Measurements from ENCODE around the gene TMEM135. TPM values are rescaled to one million over a fixed set of nuclear protein-coding genes. Genes with fewer than 3 reads are reported as not detected.
"Not testable (repeated sequence)": the region's sequence is repeated elsewhere in the genome, so short reads cannot be mapped to it uniquely, and the experiment has no call there.

TMEM135 gene
- total RNA-seq, 1 experiment from 2014 or later: 70.3 TPM

DNA sequence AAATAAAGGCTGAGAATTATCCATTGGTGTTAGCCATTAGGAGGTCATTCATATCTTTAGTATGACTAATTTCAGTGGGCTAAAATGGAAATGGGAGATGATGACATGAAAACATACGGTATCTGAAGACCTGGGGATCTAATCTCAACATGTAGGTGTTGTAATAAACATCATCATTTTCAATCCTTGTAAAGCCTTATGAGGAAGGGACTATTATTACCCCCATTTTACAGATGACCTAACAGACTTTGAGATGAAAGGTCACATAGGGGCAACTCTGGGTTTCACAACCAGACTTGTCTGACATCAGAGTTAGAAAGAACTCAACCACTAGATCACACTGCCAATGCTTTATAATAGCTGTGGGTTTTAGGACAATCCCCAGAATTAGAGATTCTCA is 34.8 kb upstream of the TMEM135 start:
- TF ChIP-seq, protein P1, sequence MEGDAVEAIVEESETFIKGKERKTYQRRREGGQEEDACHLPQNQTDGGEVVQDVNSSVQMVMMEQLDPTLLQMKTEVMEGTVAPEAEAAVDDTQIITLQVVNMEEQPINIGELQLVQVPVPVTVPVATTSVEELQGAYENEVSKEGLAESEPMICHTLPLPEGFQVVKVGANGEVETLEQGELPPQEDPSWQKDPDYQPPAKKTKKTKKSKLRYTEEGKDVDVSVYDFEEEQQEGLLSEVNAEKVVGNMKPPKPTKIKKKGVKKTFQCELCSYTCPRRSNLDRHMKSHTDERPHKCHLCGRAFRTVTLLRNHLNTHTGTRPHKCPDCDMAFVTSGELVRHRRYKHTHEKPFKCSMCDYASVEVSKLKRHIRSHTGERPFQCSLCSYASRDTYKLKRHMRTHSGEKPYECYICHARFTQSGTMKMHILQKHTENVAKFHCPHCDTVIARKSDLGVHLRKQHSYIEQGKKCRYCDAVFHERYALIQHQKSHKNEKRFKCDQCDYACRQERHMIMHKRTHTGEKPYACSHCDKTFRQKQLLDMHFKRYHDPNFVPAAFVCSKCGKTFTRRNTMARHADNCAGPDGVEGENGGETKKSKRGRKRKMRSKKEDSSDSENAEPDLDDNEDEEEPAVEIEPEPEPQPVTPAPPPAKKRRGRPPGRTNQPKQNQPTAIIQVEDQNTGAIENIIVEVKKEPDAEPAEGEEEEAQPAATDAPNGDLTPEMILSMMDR (conservative IDR thresholded peaks at IDR 0.05; ENCODE audit: low read depth, low read length): no peak
- no peak for TF ChIP-seq EZH2 (IDR thresholded peaks at IDR 0.05; ENCODE audit: borderline replicate concordance, low read depth, low read length, poor library complexity, severe bottlenecking)
- H3K9me3 ChIP-seq (ENCODE audit: low read depth, low read length, poor library complexity, severe bottlenecking): no peaks in the 10 kb centered on the region
- H3K4me1 ChIP-seq (ENCODE audit: insufficient read depth, low read length, poor library complexity, severe bottlenecking): peaks cover 15% of the 10 kb centered on the region
- no peak for DNase-seq (ENCODE audit: low spot score)
- H3K27me3 ChIP-seq (replicated peaks; ENCODE audit: insufficient read depth, low read depth, low read length, poor library complexity): no peaks in the 10 kb centered on the region
- intact Hi-C loops (cut with micrococcal nuclease; ENCODE audit: unreplicated experiment): no loop called here
- CTCF ChIA-PET: no interaction called here
- H3K27ac ChIP-seq (ENCODE audit: low read depth, low read length, poor library complexity, severe bottlenecking): no peak overlapping the region
- no peaks in the 10 kb centered on the region for H3K36me3 ChIP-seq (ENCODE audit: insufficient read depth, low read length, poor library complexity, severe bottlenecking)
- no peak overlapping the region for H3K4me3 ChIP-seq (ENCODE audit: low read depth, low read length, poor library complexity, severe bottlenecking)
- POLR2A ChIA-PET (ENCODE audit: low non-redundant PET): no interaction called here
- no TSS peak for BruUV-seq (replicated peaks)

DNA sequence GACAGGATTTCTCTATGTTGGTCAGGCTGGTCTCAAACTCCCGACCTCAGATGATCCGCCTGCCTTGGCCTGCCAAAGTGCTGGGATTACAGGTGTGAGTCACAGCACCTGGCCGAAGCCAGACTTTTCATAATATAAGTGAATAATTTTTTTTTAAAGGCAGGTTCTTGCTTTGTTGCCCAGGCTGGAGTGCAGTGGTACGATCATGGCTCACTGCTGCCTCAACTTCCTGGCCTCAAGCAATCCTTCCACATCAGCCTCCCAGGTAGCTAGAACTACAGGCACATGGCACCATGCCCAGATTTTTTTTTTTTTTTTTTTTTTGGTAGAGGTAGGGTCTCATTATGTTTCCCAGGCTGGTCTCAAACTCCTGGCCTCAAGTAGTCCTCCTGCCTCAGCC is 33.5 kb upstream of the TMEM135 start:
- H3K27ac ChIP-seq (ENCODE audit: low read depth, low read length, poor library complexity, severe bottlenecking); intact Hi-C loops (cut with micrococcal nuclease; ENCODE audit: unreplicated experiment); H3K27me3 ChIP-seq (replicated peaks; ENCODE audit: insufficient read depth, low read depth, low read length, poor library complexity); BruUV-seq (replicated peaks); H3K9me3 ChIP-seq (ENCODE audit: low read depth, low read length, poor library complexity, severe bottlenecking); CTCF ChIA-PET; H3K4me3 ChIP-seq (ENCODE audit: low read depth, low read length, poor library complexity, severe bottlenecking); DNase-seq (ENCODE audit: low spot score); POLR2A ChIA-PET (ENCODE audit: low non-redundant PET); H3K36me3 ChIP-seq (ENCODE audit: insufficient read depth, low read length, poor library complexity, severe bottlenecking): not testable (repeated sequence)
- H3K4me1 ChIP-seq (ENCODE audit: insufficient read depth, low read length, poor library complexity, severe bottlenecking): peaks cover 13% of the 10 kb centered on the region

DNA sequence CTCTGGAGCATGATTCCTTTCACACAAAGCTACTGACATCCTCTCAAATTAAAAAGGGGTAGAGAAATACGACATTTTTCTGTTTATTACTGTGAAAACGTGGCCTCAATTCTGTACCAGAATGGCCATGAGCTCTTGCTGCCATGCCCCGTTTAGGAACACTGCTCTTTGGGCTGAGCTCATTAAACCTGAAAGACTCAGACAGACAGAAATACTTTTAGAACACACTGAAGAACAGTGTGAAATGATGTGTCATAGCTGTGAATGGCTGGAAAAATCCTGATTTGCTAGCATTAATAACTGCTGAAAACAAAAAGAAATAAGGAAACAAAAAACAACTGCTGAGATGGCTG is 32.2 kb upstream of the TMEM135 start:
- H3K27ac ChIP-seq (ENCODE audit: low read depth, low read length, poor library complexity, severe bottlenecking): no peak overlapping the region
- H3K4me1 ChIP-seq (ENCODE audit: insufficient read depth, low read length, poor library complexity, severe bottlenecking): peaks cover under 1% of the 10 kb centered on the region
- BruUV-seq (replicated peaks): no TSS peak
- H3K4me3 ChIP-seq (ENCODE audit: low read depth, low read length, poor library complexity, severe bottlenecking): no peak overlapping the region
- no peak for TF ChIP-seq EZH2 (IDR thresholded peaks at IDR 0.05; ENCODE audit: borderline replicate concordance, low read depth, low read length, poor library complexity, severe bottlenecking)
- TF ChIP-seq, protein P1 (conservative IDR thresholded peaks at IDR 0.05; ENCODE audit: low read depth, low read length): no peak
- H3K36me3 ChIP-seq (ENCODE audit: insufficient read depth, low read length, poor library complexity, severe bottlenecking): no peaks in the 10 kb centered on the region
- ChIA-PET POLR2A (ENCODE audit: low non-redundant PET) (interaction anchor here (0.5 kb wide), 1 partner anchor 28 kb away, joined by 5 read pairs; no protein-coding TSS in a partner anchor), CTCF (no interaction called here)
- H3K9me3 ChIP-seq (ENCODE audit: low read depth, low read length, poor library complexity, severe bottlenecking): no peaks in the 10 kb centered on the region
- intact Hi-C loops (cut with micrococcal nuclease; ENCODE audit: unreplicated experiment): no loop called here
- no peak for DNase-seq (ENCODE audit: low spot score)
- H3K27me3 ChIP-seq (replicated peaks; ENCODE audit: insufficient read depth, low read depth, low read length, poor library complexity): no peaks in the 10 kb centered on the region

DNA sequence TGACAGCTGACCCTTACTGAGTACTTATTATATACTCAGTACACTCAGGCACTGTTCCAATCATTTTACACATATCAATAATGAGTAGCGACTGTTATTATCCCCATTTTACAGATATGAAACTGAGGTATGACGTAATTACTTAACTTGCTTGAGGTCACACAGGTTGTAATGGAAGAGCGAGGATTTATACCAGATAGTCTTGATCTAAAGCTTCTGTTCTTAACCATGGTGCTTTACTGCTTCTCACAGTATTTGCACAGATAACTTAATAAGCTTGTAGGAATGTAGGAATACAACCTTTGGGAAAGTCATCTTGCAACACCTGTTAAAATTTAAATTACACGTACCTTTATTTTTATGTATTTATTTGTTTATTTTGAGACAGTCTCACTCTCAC is 31.7 kb upstream of the TMEM135 start:
- Histone ChIP-seq H3K4me1 (ENCODE audit: insufficient read depth, low read length, poor library complexity, severe bottlenecking) (no peaks in the 10 kb centered on the region), H3K27me3 (replicated peaks; ENCODE audit: insufficient read depth, low read depth, low read length, poor library complexity) (no peaks in the 10 kb centered on the region), H3K4me3 (ENCODE audit: low read depth, low read length, poor library complexity, severe bottlenecking) (no peak overlapping the region), H3K9me3 (ENCODE audit: low read depth, low read length, poor library complexity, severe bottlenecking) (no peaks in the 10 kb centered on the region), H3K36me3 (ENCODE audit: insufficient read depth, low read length, poor library complexity, severe bottlenecking) (no peaks in the 10 kb centered on the region), H3K27ac (ENCODE audit: low read depth, low read length, poor library complexity, severe bottlenecking) (no peak overlapping the region)
- no TSS peak for BruUV-seq (replicated peaks)
- ChIA-PET POLR2A (ENCODE audit: low non-redundant PET) (interaction anchor here (0.5 kb wide), 1 partner anchor 28 kb away, joined by 5 read pairs; no protein-coding TSS in a partner anchor), CTCF (no interaction called here)
- intact Hi-C loops (cut with micrococcal nuclease; ENCODE audit: unreplicated experiment): no loop called here
- no peak for TF ChIP-seq EZH2 (IDR thresholded peaks at IDR 0.05; ENCODE audit: borderline replicate concordance, low read depth, low read length, poor library complexity, severe bottlenecking)
- TF ChIP-seq, protein P1 (conservative IDR thresholded peaks at IDR 0.05; ENCODE audit: low read depth, low read length): no peak
- no peak for DNase-seq (ENCODE audit: low spot score)
